ENCODE measurements around the gene CYLD.

The CYLD gene

GRCh38 chr16:50821586-50821985, 79.7 kb downstream of the CYLD start:
- no peak for DNase-seq

GRCh38 chr16:50822671-50823070, 80.8 kb downstream of the CYLD start:
- DNase-seq: no peak

- DNase-seq: no peak
Observed at GRCh38 chr16:50826797-50827316, 85.0 kb downstream of the CYLD start.

- no peak for DNase-seq
Observed at GRCh38 chr16:50828164-50828702, 86.3 kb downstream of the CYLD start.

DNA sequence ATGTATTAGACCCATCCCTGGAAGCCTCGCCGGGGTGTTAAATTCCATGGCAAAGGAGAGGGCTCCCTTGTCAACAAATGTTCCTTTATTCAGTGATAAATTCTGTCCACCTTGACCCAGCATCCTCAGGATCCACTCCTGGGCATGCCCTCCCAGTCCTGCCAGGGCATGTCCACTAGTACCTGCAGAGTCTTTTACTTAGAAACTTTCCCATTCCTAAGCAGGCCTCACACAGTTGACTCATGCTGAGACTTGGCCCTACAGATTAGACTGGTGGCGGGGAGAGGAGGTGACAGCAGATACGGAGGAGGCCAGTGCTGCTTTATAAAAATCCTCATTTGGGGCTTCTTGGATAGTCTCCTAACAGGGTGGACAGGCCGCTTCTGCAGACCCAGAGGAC, 88.8 kb downstream of the CYLD start:
- DNase-seq: no peak

GRCh38 chr16:50831751-50832150, 89.9 kb downstream of the CYLD start:
- DNase-seq: no peak

DNA sequence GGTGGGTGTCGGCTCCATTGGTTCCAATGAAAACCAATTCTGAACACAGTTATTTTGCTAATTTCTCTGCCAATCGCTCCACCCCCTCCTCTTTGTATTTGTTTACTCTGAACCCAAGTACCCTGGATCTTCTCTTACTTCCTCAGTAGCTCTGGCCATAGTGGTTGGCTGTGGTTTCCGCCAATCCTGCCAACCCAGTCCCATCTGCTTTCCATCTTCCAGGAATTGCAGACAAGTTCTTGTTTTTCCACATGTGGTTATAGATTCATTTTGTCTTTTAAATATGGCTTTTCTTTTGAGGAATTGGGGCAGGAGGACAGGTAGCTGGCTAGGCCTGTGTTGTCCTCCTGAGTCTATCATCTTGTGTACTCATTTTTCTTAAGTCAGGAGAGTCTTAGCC, 92.0 kb downstream of the CYLD start:
- DNase-seq: no peak

- DNase-seq: no peak
Observed at GRCh38 chr16:50834701-50835100, 92.8 kb downstream of the CYLD start.

- no peak for DNase-seq
Observed at GRCh38 chr16:50835358-50836060, 93.6 kb downstream of the CYLD start.

GRCh38 chr16:50836121-50836621, 94.3 kb downstream of the CYLD start:
- DNase-seq: no peak

GRCh38 chr16:50837324-50837723, 95.4 kb downstream of the CYLD start:
- no peak for DNase-seq

- no peak for DNase-seq
Observed at GRCh38 chr16:50838165-50838564, 96.3 kb downstream of the CYLD start.

DNA sequence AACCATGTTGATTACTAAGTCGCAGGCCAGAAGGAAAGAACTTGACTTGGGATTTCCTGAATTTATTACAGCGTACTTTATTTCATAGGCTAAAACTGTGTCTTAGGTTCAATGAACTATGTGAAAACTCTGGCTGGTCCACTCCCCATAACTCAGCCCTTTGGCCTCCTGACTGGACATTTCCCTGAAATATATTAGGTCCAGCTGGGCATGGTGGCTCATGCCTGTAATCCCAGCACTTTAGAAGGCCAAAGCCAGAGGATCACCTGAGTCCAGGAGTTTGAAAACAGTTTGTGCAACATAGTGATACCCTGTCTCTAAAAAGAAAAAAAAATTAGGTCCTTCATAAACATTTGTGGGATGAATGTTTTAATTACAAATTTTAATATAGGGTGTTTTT, 97.0 kb downstream of the CYLD start:
- no peak for DNase-seq

DNA sequence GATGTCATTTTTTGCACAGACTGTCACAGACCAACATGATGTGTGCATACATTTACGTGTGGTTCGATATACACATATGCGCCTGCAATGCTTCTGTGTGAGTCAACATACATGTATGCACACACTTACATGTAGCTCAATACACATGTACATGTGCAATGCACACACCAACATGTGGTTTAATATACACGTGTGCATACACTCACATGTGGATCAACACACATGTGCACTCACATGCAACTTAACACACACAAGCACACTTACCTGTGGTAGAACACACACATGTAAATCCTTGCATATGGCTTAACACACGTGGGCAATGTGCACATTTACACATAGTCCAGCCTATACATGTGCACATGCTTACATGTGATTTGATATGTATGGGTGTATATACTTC, 97.5 kb downstream of the CYLD start:
- DNase-seq: no peak

GRCh38 chr16:50839920-50840729, 98.2 kb downstream of the CYLD start:
- no peak for DNase-seq

GRCh38 chr16:50841081-50841886, 99.4 kb downstream of the CYLD start:
- peak; percentile 79 for DNase-seq

- no peak for DNase-seq
Observed at GRCh38 chr16:50842013-50842505, 100.2 kb downstream of the CYLD start.

GRCh38 chr16:50842589-50842988, 100.7 kb downstream of the CYLD start:
- no peak for DNase-seq

GRCh38 chr16:50844840-50845239, 103.0 kb downstream of the CYLD start:
- no peak for DNase-seq

DNA sequence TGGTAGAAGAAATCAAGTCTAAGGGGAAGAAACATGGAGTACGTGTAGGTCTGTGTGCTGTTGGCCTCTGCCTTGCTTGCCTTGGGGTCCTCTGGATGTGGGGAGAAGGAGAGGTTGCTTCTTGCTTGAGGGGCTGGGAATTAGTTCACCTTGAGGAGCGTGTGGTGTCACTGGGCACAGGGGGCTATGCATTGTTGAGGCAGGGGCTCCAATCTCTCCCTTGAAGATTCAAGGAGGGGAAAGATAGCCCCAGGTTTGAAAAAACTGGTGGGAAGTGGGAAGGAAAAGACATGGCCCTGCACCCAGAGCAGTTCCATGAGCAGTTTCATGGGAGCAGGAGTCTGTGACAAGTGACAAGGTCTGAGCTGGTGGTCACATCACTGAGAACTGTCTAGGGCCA, 103.4 kb downstream of the CYLD start:
- DNase-seq: no peak

DNA sequence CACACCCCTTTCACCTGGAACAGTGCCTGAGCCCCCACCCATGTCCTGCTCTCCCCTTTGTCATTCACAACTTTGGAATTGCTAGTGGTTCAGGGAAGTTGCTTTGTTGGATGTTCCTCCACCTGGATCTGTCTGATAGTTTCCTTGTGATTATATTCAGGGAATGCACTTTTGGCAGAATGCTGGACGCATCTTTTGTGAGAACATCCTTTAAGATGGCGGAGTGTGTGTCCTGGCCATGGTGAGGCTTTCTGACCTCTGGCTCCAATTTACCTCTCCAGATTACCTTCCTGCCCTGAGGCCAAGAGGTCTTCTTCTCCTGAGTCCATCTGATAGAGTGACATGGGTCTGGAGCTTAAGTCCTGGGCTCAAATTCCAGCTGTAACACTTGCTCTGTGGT, 104.6 kb downstream of the CYLD start:
- no peak for DNase-seq

- no peak for DNase-seq
Observed at GRCh38 chr16:50847166-50847565, 105.3 kb downstream of the CYLD start.
